ENCODE data around the gene PIGU.

PIGU gene

GRCh38 chr20:34525709-34526416, 151.0 kb downstream of the PIGU start (continued):
- TF ChIP-seq ZNF311 (tag by site-specific recombination; IDR thresholded peaks at IDR 0.05; ENCODE audit: borderline replicate concordance) (no peak), HOXC10 (CRISPR knock-in tag; IDR thresholded peaks at IDR 0.05) (no peak), ZNF600 (tag by site-specific recombination; IDR thresholded peaks at IDR 0.05) (no peak; the same call in none of the 2 replicates), ZNF398 (tag by site-specific recombination; IDR thresholded peaks at IDR 0.05) (peak; percentile 32; the same call in 1 of the 2 replicates), ZNF510 (tag by site-specific recombination; IDR thresholded peaks at IDR 0.05; ENCODE audit: insufficient replicate concordance) (no peak), ZNF626 (tag by site-specific recombination; IDR thresholded peaks at IDR 0.05) (no peak), ZBTB8A (tag by site-specific recombination; IDR thresholded peaks at IDR 0.05) (no peak), ZNF791 (tag by site-specific recombination; IDR thresholded peaks at IDR 0.05) (no peak), ZNF211 (tag by site-specific recombination; IDR thresholded peaks at IDR 0.05; ENCODE audit: low read depth) (no peak), ZNF707 (tag by site-specific recombination; IDR thresholded peaks at IDR 0.05) (no peak), ZNF335 (tag by site-specific recombination; conservative IDR thresholded peaks at IDR 0.05) (peak; percentile 63; the same call in 1 of the 2 replicates), GLI2 (tag by site-specific recombination; IDR thresholded peaks at IDR 0.05; ENCODE audit: borderline replicate concordance, low read depth) (no peak), ZNF138 (tag by site-specific recombination; IDR thresholded peaks at IDR 0.05; ENCODE audit: borderline replicate concordance) (no peak), MZF1 (tag by site-specific recombination; IDR thresholded peaks at IDR 0.05; ENCODE audit: borderline replicate concordance) (peak; percentile 33; the same call in 1 of the 2 replicates), SP3 (tag by site-specific recombination; IDR thresholded peaks at IDR 0.05) (0 out of 2 replicates have a peak, but pooled peaks have one; percentile 34), ZSCAN23 (tag by site-specific recombination; IDR thresholded peaks at IDR 0.05) (no peak), ZNF521 (tag by site-specific recombination; IDR thresholded peaks at IDR 0.05) (no peak), ZBTB49 (tag by site-specific recombination; IDR thresholded peaks at IDR 0.05; ENCODE audit: low read depth) (no peak), ZNF585B (tag by site-specific recombination; IDR thresholded peaks at IDR 0.05) (no peak), ZNF404 (tag by site-specific recombination; IDR thresholded peaks at IDR 0.05) (no peak), ZNF501 (tag by site-specific recombination; IDR thresholded peaks at IDR 0.05) (no peak), GLIS2 (tag by site-specific recombination; IDR thresholded peaks at IDR 0.05) (peak; percentile 71), SETDB1 (IDR thresholded peaks at IDR 0.05; ENCODE audit: insufficient read length, low read length) (no peak), ZXDB (tag by site-specific recombination; IDR thresholded peaks at IDR 0.05) (0 out of 2 replicates have a peak, but pooled peaks have one; percentile 32)
- TF ChIP-seq, protein P1, sequence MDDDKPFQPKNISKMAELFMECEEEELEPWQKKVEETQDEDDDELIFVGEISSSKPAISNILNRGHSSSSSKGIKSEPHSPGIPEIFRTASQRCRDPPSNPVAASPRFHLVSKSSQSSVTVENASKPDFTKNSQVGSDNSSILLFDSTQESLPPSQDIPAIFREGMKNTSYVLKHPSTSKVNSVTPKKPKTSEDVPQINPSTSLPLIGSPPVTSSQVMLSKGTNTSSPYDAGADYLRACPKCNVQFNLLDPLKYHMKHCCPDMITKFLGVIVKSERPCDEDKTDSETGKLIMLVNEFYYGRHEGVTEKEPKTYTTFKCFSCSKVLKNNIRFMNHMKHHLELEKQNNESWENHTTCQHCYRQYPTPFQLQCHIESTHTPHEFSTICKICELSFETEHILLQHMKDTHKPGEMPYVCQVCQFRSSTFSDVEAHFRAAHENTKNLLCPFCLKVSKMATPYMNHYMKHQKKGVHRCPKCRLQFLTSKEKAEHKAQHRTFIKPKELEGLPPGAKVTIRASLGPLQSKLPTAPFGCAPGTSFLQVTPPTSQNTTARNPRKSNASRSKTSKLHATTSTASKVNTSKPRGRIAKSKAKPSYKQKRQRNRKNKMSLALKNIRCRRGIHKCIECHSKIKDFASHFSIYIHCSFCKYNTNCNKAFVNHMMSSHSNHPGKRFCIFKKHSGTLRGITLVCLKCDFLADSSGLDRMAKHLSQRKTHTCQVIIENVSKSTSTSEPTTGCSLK (tag by site-specific recombination; IDR thresholded peaks at IDR 0.05): no peak
- TF ChIP-seq, protein P2, sequence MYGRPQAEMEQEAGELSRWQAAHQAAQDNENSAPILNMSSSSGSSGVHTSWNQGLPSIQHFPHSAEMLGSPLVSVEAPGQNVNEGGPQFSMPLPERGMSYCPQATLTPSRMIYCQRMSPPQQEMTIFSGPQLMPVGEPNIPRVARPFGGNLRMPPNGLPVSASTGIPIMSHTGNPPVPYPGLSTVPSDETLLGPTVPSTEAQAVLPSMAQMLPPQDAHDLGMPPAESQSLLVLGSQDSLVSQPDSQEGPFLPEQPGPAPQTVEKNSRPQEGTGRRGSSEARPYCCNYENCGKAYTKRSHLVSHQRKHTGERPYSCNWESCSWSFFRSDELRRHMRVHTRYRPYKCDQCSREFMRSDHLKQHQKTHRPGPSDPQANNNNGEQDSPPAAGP (tag by site-specific recombination; IDR thresholded peaks at IDR 0.05): peak; percentile 92
- TF ChIP-seq, protein P3, sequence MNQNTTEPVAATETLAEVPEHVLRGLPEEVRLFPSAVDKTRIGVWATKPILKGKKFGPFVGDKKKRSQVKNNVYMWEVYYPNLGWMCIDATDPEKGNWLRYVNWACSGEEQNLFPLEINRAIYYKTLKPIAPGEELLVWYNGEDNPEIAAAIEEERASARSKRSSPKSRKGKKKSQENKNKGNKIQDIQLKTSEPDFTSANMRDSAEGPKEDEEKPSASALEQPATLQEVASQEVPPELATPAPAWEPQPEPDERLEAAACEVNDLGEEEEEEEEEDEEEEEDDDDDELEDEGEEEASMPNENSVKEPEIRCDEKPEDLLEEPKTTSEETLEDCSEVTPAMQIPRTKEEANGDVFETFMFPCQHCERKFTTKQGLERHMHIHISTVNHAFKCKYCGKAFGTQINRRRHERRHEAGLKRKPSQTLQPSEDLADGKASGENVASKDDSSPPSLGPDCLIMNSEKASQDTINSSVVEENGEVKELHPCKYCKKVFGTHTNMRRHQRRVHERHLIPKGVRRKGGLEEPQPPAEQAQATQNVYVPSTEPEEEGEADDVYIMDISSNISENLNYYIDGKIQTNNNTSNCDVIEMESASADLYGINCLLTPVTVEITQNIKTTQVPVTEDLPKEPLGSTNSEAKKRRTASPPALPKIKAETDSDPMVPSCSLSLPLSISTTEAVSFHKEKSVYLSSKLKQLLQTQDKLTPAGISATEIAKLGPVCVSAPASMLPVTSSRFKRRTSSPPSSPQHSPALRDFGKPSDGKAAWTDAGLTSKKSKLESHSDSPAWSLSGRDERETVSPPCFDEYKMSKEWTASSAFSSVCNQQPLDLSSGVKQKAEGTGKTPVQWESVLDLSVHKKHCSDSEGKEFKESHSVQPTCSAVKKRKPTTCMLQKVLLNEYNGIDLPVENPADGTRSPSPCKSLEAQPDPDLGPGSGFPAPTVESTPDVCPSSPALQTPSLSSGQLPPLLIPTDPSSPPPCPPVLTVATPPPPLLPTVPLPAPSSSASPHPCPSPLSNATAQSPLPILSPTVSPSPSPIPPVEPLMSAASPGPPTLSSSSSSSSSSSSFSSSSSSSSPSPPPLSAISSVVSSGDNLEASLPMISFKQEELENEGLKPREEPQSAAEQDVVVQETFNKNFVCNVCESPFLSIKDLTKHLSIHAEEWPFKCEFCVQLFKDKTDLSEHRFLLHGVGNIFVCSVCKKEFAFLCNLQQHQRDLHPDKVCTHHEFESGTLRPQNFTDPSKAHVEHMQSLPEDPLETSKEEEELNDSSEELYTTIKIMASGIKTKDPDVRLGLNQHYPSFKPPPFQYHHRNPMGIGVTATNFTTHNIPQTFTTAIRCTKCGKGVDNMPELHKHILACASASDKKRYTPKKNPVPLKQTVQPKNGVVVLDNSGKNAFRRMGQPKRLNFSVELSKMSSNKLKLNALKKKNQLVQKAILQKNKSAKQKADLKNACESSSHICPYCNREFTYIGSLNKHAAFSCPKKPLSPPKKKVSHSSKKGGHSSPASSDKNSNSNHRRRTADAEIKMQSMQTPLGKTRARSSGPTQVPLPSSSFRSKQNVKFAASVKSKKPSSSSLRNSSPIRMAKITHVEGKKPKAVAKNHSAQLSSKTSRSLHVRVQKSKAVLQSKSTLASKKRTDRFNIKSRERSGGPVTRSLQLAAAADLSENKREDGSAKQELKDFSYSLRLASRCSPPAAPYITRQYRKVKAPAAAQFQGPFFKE (tag by site-specific recombination; IDR thresholded peaks at IDR 0.05; ENCODE audit: borderline replicate concordance): no peak

All from HEK293 (cell line).